ENCODE data around the gene YWHAG.

- no peak for TF ChIP-seq ZNF274 (IDR thresholded peaks at IDR 0.05; ENCODE audit: low read depth, low read length)
- no peak for TF ChIP-seq SUZ12 (IDR thresholded peaks at IDR 0.05; ENCODE audit: extremely low read depth, insufficient read depth, insufficient read length)
These were observed 67.2 kb downstream of the YWHAG start for GRCh38 chr7:76291351-76292212.
